ENCODE data around the gene PKP3.
A peak's percentile ranks its signal among the peaks of the same experiment; 100 is the strongest.

PKP3 gene

DNA sequence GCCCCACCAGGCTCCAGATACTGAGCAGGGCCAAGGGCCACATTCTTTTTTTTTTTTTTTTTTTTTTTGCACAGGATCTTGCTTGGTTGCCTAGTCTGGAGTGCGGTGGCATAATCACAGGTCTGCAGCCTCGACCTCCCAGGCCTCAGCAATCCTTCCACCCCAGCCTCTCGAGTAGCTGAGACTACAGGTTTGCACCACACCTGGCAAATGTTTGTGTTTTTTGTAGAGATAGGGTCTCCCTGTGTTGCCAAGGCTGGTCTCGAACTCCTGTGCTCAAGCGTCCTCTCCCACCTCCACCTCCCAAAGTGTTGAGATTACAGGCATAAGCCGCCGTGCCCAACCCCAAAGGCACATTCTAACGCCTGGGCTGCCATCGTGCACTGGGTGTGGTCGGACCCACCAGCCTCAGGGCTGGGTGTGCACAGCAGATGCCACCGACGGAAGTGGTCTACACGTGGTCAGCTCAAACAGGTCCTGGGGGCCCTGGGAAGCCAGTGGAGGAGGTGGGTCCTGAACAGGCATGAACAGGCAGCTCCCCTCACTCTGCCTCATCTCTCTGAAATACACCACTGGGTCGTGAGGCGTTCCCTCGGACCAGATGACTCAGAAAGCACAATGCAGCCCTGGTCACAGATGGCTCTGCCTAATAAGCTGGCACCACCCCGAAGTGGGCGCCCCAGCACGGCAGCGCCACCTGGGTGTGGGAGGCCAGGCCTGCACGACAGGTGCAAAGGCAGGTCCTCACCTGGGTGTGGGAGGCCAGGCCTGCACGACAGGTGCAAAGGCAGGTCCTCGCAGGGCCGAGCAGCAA, 29.9 kb upstream of the PKP3 start:
- WGBS, 2 experiments: 83 to 85% methylated on average over 24 of the region's 24 CpGs
- Histone ChIP-seq H3K4me3 (ENCODE audit: insufficient read depth, low read depth, low read length) (no peak overlapping the region), H3K36me3 (ENCODE audit: control insufficient read depth, insufficient read depth, low read length) (no peaks in the 10 kb centered on the region), H3K4me1 (ENCODE audit: control insufficient read depth, insufficient read depth, low read length) (peaks cover 7% of the 10 kb centered on the region), H3K9me3 (ENCODE audit: control insufficient read depth, low read length) (no peaks in the 10 kb centered on the region), H3K27ac (ENCODE audit: insufficient read depth, low read depth, low read length, poor library complexity, severe bottlenecking) (no peak overlapping the region), H3K27me3 (ENCODE audit: control insufficient read depth, insufficient read depth, low read length, poor library complexity, severe bottlenecking) (no peaks in the 10 kb centered on the region)

DNA sequence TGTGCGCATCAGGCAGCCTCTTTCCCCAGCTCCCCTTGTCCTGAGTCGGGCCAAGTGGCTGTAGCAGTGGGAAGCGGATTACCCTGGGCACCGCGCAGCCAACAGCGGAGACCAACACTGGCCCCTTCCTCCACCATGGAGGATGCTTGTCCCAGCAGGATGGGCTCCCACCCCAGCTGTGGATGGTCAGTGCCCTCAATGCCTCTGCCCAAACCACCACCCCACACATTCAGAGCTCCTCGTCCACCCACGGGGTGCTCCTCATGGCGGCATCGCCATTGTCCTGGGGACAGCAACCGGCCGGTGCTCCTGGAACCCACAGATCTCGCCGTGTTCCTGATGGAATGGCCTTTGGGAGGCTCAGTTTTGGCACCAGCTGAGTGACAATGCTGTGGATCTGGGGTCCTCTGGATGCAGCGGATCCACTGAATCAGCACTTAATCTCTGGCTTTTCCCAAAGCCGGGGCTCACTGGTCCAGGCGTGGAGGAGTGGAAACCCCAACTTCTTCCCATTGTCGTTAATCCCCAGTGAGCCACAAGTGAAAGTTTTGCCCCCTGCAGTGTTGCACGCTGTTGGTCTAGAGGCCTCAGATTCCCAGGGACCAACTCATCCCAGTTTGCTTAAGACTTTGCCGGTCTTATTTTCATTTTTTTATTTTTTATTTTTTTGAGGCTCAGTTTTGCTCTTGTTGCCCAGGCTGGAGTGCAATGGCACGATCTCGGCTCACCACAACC, 28.9 kb upstream of the PKP3 start:
- Histone ChIP-seq H3K36me3 (ENCODE audit: control insufficient read depth, insufficient read depth, low read length) (no peaks in the 10 kb centered on the region), H3K9me3 (ENCODE audit: control insufficient read depth, low read length) (no peaks in the 10 kb centered on the region), H3K27me3 (ENCODE audit: control insufficient read depth, insufficient read depth, low read length, poor library complexity, severe bottlenecking) (no peaks in the 10 kb centered on the region), H3K4me3 (ENCODE audit: insufficient read depth, low read depth, low read length) (no peak overlapping the region), H3K27ac (ENCODE audit: insufficient read depth, low read depth, low read length, poor library complexity, severe bottlenecking) (no peak overlapping the region), H3K4me1 (ENCODE audit: control insufficient read depth, insufficient read depth, low read length) (peaks cover 7% of the 10 kb centered on the region)
- 92% methylated on average over 22 of the region's 22 CpGs for WGBS, 2 experiments

DNA sequence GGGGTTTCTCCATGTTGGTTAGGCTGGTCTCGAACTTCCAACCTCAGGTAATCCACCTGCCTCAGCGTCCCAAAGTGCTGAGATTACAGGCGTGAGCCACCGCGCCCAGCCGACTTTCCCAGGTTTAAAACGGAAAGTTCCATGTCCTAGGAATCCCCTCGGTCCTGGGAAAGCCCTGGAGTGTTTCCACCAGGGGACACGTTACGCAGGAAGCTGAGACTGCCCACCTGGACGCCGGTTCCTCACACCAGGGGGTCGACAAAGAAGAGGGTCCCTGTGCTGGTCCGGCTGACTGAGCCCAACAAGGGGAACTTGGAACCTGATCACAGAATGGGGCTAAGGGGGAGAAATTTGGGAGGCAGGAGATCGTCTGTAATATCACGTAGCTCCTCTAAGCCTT, 28.2 kb upstream of the PKP3 start:
- Histone ChIP-seq H3K4me1 (ENCODE audit: control insufficient read depth, insufficient read depth, low read length) (peaks cover 13% of the 10 kb centered on the region), H3K27me3 (ENCODE audit: control insufficient read depth, insufficient read depth, low read length, poor library complexity, severe bottlenecking) (no peaks in the 10 kb centered on the region)
- WGBS, 2 experiments: 82 to 83% methylated on average over 16 of the region's 16 CpGs

DNA sequence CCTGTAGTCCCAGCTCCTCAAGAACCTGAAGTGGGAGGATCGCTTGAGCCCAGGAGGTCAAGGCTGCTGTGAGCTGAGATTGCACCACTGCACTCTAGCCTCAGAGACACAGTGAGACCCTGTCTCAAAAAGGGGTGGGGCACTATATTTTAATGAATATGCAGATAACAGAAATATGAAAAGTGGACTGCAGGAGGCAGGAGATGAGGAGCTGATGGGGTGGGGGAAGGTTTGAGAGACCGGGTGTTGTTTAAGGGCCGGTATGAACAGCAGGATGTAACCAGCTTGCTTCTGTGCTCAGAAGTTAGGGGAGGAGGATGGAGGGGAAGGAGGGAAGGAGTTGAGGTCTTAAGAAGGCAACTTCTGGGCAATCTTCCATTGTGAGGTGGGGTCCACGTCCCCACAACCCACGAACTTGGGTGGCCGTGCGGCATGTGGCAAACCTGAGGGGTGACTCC, 26.0 kb upstream of the PKP3 start:
- WGBS, 2 experiments: 44% methylated on average over 7 of the region's 7 CpGs
- Histone ChIP-seq H3K27ac (ENCODE audit: insufficient read depth, low read depth, low read length, poor library complexity, severe bottlenecking) (no peak overlapping the region), H3K4me3 (ENCODE audit: insufficient read depth, low read depth, low read length) (no peak overlapping the region), H3K9me3 (ENCODE audit: control insufficient read depth, low read length) (no peaks in the 10 kb centered on the region), H3K27me3 (ENCODE audit: control insufficient read depth, insufficient read depth, low read length, poor library complexity, severe bottlenecking) (no peaks in the 10 kb centered on the region), H3K4me1 (ENCODE audit: control insufficient read depth, insufficient read depth, low read length) (peaks cover 15% of the 10 kb centered on the region), H3K36me3 (ENCODE audit: control insufficient read depth, insufficient read depth, low read length) (peaks cover 4% of the 10 kb centered on the region)

More for the DNA sequence above, 28.2 kb upstream of the PKP3 start:
- H3K36me3 ChIP-seq (ENCODE audit: control insufficient read depth, insufficient read depth, low read length): no peaks in the 10 kb centered on the region
- H3K27ac ChIP-seq (ENCODE audit: insufficient read depth, low read depth, low read length, poor library complexity, severe bottlenecking): no peak overlapping the region
- H3K9me3 ChIP-seq (ENCODE audit: control insufficient read depth, low read length): no peaks in the 10 kb centered on the region
- no peak overlapping the region for H3K4me3 ChIP-seq (ENCODE audit: insufficient read depth, low read depth, low read length)

DNA sequence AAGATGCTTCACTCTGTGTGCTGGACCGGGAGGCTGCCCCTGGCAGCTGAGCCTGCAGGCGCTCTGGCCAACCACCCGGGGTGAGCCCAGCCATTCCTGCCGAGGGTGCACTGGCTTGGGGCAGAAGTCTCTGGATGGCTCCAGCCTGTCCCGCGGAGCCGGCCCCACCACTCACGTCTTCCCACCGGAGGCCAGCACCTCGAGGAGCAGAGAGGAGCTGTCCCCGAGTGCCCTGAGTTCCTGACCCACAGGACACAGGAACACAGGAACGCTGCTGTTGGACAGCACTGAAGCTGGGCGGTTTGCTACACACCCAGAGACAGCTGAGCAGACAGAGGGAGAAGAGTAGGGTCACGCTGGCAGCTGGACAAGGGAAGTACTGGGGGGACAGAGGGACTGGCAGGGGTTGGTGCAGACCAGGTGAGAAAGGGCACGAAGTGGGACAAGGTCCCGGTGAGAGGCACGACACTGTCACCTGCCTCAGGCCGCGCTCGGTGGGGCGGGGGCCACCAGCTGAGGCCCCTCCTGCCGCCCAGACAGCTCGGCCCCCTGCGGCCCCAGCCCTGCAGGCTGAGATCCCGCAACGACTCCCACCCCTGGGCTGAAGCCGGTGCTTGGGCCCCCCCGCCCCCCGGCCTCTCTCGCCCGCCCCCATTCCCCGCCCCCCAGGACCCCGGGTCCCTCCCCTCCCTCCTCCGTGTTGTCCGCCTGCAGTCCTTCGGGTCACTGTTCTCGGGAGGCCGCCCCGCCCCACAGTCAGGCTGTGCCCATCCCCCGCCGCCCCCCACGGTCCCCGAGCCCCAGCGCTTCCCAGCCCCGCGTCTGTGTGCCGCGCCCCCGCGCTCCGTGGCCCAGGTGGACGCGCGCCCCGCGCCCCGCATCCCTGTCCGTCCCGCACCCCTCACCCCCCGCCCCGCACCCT, 25.3 kb upstream of the PKP3 start:
- Histone ChIP-seq H3K9me3 (ENCODE audit: control insufficient read depth, low read length) (no peaks in the 10 kb centered on the region), H3K4me3 (ENCODE audit: insufficient read depth, low read depth, low read length) (peak overlapping the region; percentile 30), H3K4me1 (ENCODE audit: control insufficient read depth, insufficient read depth, low read length) (peaks cover 15% of the 10 kb centered on the region), H3K27me3 (ENCODE audit: control insufficient read depth, insufficient read depth, low read length, poor library complexity, severe bottlenecking) (no peaks in the 10 kb centered on the region), H3K36me3 (ENCODE audit: control insufficient read depth, insufficient read depth, low read length) (peaks cover 10% of the 10 kb centered on the region), H3K27ac (ENCODE audit: insufficient read depth, low read depth, low read length, poor library complexity, severe bottlenecking) (no peak overlapping the region)
- WGBS, 2 experiments: 8% methylated on average over 44 to 46 of the region's 61 CpGs

DNA sequence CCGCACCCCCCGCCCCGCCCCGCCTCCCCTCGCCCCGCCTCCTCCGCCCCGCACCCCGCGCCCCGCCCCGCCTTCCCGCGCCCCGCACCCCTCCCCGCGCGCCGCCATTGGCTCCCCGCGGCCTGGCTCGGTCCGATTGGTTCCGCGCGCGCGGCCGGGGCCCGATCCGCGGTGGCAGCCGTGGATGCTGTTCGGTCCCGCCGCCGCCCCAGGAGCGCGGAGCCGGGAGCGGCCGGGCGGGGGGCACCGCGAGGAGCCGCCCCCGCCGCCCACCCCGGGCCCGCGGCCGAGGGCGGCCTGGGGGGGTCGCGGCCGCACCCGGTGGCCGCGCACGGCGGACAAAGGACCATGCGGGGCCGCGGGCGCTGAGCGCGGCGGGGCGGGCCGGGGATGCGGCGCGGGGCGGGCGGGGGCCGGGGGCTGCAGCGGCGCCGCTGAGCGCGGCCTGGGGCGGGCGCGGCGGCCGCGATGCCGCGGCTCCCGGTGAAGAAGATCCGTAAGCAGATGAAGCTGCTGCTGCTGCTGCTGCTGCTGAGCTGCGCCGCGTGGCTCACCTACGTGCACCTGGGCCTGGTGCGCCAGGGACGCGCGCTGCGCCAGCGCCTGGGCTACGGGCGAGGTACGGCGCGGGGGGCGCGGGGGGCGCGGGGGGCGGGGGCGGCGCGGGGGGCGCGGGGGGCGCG, 24.5 kb upstream of the PKP3 start, which contains the start of gene B4GALNT4:
TSS of gene B4GALNT4 (plus strand) at position 164 of the 683 bp plus-strand sequence. CDS start at position 469, 305 bp downstream.
- no peaks in the 10 kb centered on the region for H3K9me3 ChIP-seq (ENCODE audit: control insufficient read depth, low read length)
- peak within 1 kb of the TSS; percentile 87 for H3K27ac ChIP-seq (ENCODE audit: insufficient read depth, low read depth, low read length, poor library complexity, severe bottlenecking)
- H3K4me3 ChIP-seq (ENCODE audit: insufficient read depth, low read depth, low read length): peak within 1 kb of the TSS; percentile 73
- 0% methylated on average over 107 to 117 of the region's 118 CpGs for WGBS, 2 experiments
- peaks cover 15% of the 10 kb centered on the region for H3K4me1 ChIP-seq (ENCODE audit: control insufficient read depth, insufficient read depth, low read length)
- peaks cover 17% of the 10 kb centered on the region for H3K36me3 ChIP-seq (ENCODE audit: control insufficient read depth, insufficient read depth, low read length)
- H3K27me3 ChIP-seq (ENCODE audit: control insufficient read depth, insufficient read depth, low read length, poor library complexity, severe bottlenecking): no peaks in the 10 kb centered on the region

DNA sequence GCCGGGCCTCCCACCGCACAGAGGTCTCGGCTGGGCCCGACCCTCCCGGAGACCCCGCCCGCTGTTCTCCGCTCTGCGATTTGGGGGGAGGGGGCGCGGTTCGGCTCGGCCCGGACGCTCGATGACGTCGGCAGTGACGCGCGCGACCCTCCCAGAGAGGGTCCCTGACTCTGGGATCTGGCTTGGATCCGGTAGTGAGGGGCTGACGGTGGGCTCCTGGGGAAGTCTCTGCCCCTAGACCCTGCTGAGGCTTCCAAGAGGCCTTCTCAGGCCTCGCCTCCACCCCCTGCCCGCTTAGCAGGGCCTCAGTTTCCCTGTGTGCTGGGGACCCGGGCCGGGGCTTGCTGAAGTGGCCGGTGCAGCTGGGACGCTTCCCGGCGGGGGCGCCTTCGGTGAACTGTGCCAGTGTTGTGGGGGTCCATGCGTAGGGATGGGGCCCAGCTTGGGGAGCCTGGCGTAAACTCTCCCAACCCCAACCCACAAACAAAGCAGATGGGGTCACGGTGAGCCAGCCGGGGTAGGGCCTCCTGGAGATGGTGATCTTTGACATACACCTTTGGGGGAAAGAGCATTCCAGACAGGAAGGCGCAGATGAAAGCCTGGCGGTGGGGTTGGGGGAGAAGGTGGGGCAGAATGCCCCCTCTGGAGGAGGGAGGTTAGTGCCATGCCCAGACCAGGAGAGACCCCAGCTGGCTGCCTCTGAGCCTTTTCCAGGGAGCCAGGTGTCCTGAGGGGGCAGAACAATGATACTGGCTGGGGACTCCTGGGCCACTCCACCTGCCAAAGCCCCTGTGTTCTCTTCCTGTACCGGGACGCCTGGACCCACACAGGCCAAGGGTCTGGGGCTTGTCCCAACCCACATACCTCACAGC, 23.7 kb upstream of the PKP3 start:
- WGBS, 2 experiments: 11 to 12% methylated on average over 42 of the region's 42 CpGs

DNA sequence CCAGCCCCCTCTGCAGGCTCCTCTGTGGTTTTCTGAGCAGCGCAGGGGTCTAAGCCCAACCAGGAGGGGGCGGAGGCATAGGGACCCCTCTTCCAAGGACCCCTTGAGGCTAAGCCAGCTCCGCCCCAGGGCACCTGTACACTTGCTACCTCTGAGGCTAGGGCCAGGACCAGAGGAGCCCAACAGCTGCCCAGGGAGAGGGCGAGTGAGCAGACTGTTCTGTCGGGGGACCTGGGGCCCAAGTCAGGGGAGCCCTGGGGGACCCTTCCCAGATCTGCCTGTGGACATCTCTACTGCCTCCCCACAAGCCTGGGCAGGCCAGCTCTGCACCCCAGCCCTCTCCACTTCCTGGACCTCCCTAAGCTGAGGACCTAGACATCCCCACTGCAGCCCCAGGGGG, 23.0 kb upstream of the PKP3 start:
- Histone ChIP-seq H3K4me3 (ENCODE audit: insufficient read depth, low read depth, low read length) (no peak overlapping the region), H3K9me3 (ENCODE audit: control insufficient read depth, low read length) (no peaks in the 10 kb centered on the region), H3K36me3 (ENCODE audit: control insufficient read depth, insufficient read depth, low read length) (peaks cover 22% of the 10 kb centered on the region), H3K4me1 (ENCODE audit: control insufficient read depth, insufficient read depth, low read length) (peaks cover 15% of the 10 kb centered on the region), H3K27me3 (ENCODE audit: control insufficient read depth, insufficient read depth, low read length, poor library complexity, severe bottlenecking) (no peaks in the 10 kb centered on the region), H3K27ac (ENCODE audit: insufficient read depth, low read depth, low read length, poor library complexity, severe bottlenecking) (no peak overlapping the region)
- 95 to 96% methylated on average over 5 of the region's 5 CpGs for WGBS, 2 experiments

More for the DNA sequence above, 23.7 kb upstream of the PKP3 start:
- H3K27ac ChIP-seq (ENCODE audit: insufficient read depth, low read depth, low read length, poor library complexity, severe bottlenecking): peak overlapping the region; percentile 87
- peaks cover 17% of the 10 kb centered on the region for H3K36me3 ChIP-seq (ENCODE audit: control insufficient read depth, insufficient read depth, low read length)
- no peaks in the 10 kb centered on the region for H3K27me3 ChIP-seq (ENCODE audit: control insufficient read depth, insufficient read depth, low read length, poor library complexity, severe bottlenecking)
- no peaks in the 10 kb centered on the region for H3K9me3 ChIP-seq (ENCODE audit: control insufficient read depth, low read length)
- H3K4me3 ChIP-seq (ENCODE audit: insufficient read depth, low read depth, low read length): peak overlapping the region; percentile 73
- peaks cover 15% of the 10 kb centered on the region for H3K4me1 ChIP-seq (ENCODE audit: control insufficient read depth, insufficient read depth, low read length)
